HG03378 (cell line): ENCODE results near the gene SNTG2.
"Not testable (repeated sequence)": the region's sequence is repeated elsewhere in the genome, so short reads cannot be mapped to it uniquely, and the experiment has no call there.

Source experiments
- ATAC-seq: cut with Tn5 transposase; IDR thresholded peaks from one replicate; pipeline ENCODE4 v1.9.1; 2021; ENCODE audit warnings: mild to moderate bottlenecking, moderate library complexity; ENCODE audit not compliant: unreplicated experiment

SNTG2 gene

DNA sequence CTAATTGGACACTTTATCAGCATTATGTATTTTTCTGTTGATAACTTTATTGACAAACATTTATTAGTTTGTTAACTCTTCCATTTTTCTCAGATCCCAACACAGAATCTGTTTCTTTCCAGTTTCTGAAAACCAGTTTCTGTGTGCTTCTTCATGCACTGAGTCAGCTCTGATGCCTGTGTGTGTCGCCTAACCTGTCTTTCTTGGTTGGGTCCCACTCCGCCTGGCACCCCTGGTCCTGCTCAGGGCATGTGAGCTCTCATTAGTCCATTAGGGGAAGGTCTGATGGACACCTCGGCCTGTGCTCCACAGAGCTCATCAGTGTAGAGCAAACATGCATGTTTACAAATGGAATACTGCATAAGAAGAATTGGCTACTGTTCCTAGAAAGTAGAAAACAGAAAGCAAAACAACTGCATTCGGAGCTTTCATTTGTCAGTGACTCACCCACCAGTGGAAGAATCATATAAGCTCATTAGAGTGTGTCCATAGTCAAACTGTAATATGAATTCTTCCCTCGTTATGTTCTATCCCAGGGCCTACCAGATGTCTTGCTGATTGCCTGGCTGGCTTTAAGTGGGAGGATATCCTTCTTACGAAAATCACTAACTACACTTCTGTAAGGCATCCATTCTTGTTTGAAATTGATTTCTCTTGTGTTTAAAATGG lies 137.7 kb downstream of the SNTG2 start:
- no peak for ATAC-seq

GRCh38 chr2:1088940-1089339 lies 138.3 kb downstream of the SNTG2 start:
- ATAC-seq = no peak

DNA sequence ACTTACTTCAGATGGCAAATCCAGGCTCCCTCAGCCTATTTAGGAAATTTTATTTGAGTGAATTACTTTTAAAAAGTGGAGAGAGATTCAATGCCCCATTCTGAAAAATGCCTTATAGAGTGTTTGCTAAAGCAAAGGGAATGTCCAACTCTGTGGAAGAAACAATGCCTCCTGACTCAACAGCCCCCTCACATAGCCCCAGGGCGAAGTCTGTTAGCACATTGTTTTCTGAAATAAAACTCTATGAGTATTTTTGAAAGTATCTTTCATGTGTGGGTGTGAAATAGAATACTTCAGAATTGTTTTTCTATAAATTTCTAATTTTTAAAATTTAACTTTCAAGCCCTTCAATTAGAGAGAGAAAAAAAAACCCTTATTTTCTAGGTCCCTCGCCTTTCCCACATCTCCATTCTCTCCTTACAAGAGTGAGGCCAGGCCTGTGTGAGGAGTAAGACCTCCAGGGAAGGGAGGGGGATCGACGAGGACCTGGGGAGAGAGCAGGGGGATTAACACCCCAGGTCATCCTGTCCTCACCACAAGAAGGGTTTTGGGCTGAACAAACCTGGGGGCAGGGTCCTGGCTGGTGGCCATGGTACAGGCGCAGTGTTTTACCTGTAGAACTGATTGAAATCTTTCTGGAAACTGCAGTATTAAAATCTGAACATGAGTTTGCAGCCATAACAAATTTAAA lies 141.4 kb downstream of the SNTG2 start:
- no peak for ATAC-seq

GRCh38 chr2:1093668-1094067 lies 143.0 kb downstream of the SNTG2 start:
- not testable (repeated sequence) for ATAC-seq

GRCh38 chr2:1097101-1097500 lies 146.5 kb downstream of the SNTG2 start:
- no peak for ATAC-seq

GRCh38 chr2:1099418-1099817 lies 148.8 kb downstream of the SNTG2 start:
- ATAC-seq = no peak

GRCh38 chr2:1101011-1101782 lies 150.5 kb downstream of the SNTG2 start:
- ATAC-seq = no peak

- ATAC-seq = no peak
Observed at GRCh38 chr2:1101982-1102590, 151.4 kb downstream of the SNTG2 start.

GRCh38 chr2:1104364-1104763 lies 153.7 kb downstream of the SNTG2 start:
- ATAC-seq = no peak

GRCh38 chr2:1106344-1106743 lies 155.7 kb downstream of the SNTG2 start:
- ATAC-seq = not testable (repeated sequence)

- no peak for ATAC-seq
Observed at GRCh38 chr2:1115843-1116539, 165.3 kb downstream of the SNTG2 start.

DNA sequence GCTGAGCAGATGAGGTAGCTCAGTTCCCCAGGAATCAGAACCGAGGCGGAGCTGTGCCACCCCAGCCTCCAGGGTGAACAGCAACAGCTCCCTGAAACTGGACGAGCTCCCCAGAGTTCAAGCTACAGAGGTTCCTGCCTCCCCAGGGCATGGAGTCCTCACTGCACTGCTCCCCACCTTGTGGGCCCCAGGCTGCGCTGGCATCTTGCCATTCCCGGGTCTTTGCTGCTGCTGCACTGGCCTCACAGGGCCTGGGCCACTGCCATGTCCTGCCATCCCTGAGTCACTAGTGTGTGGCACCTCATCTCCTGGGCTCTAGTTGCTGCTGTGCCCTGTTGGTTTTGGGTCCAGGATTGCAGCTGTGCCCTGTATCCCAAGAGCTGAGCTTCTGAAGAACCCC lies 166.9 kb downstream of the SNTG2 start:
- ATAC-seq = no peak

GRCh38 chr2:1125217-1125616 lies 174.6 kb downstream of the SNTG2 start:
- no peak for ATAC-seq

GRCh38 chr2:1125633-1126370 lies 175.2 kb downstream of the SNTG2 start:
- ATAC-seq = no peak

- no peak for ATAC-seq
Observed at GRCh38 chr2:1129982-1130381, 179.3 kb downstream of the SNTG2 start.

GRCh38 chr2:1130922-1131321 lies 180.3 kb downstream of the SNTG2 start:
- ATAC-seq = no peak

GRCh38 chr2:1132328-1132969 lies 181.8 kb downstream of the SNTG2 start:
- ATAC-seq = no peak

DNA sequence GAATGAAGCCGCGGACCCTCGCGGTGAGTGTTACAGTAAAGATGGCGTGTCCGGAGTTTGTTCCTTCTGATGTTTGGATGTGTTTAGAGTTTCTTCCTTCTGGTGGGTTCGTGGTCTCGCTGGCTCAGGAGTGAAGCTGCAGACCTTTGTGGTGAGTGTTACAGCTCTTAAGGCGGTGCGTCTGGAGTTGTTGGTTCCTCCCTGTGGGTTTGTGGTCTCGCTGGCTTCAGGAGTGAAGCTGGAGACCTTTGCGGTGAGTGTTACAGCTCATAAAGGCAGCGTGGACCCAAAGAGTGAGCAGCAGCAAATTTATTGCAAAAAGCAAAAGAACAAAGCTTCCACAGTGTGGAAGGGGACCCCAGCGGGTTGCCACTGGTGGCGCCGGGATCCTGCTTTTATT lies 183.2 kb downstream of the SNTG2 start:
- ATAC-seq = not testable (repeated sequence)

GRCh38 chr2:1134629-1135028 lies 184.0 kb downstream of the SNTG2 start:
- ATAC-seq = no peak

GRCh38 chr2:1136067-1136466 lies 185.4 kb downstream of the SNTG2 start:
- no peak for ATAC-seq
